Fibroblast of the conjunctiva (primary cell): ENCODE results near the gene WDR47.
A peak's percentile ranks its signal among the peaks of the same experiment; 100 is the strongest.
"Not testable (repeated sequence)": the region's sequence is repeated elsewhere in the genome, so short reads cannot be mapped to it uniquely, and the experiment has no call there.

Source experiments
- DNase-seq: peaks from one replicate; pipeline ENCODE4 v3.0.0-alpha.2; 2010; ENCODE audit warnings: low read depth

The WDR47 gene

DNA sequence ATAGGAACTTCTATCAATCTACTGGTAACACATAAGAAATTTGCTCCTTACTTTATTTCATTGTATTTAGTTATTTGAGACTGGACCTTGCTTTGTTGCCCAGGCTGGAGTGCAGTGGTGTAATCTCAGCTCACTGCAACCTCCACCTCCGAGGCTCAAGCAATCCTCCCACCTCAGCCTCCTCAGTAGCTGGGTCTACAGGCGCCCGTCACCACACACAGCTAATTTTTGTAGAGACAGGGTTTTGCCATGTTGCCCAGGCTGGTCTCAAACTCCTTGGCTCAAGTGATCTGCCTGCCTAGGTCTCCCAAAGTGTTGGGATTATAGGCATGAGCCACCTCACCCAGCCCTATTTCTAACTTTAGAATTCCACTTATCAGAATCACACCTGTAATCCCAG is 10.2 kb upstream of the WDR47 start:
- not testable (repeated sequence) for DNase-seq

DNA sequence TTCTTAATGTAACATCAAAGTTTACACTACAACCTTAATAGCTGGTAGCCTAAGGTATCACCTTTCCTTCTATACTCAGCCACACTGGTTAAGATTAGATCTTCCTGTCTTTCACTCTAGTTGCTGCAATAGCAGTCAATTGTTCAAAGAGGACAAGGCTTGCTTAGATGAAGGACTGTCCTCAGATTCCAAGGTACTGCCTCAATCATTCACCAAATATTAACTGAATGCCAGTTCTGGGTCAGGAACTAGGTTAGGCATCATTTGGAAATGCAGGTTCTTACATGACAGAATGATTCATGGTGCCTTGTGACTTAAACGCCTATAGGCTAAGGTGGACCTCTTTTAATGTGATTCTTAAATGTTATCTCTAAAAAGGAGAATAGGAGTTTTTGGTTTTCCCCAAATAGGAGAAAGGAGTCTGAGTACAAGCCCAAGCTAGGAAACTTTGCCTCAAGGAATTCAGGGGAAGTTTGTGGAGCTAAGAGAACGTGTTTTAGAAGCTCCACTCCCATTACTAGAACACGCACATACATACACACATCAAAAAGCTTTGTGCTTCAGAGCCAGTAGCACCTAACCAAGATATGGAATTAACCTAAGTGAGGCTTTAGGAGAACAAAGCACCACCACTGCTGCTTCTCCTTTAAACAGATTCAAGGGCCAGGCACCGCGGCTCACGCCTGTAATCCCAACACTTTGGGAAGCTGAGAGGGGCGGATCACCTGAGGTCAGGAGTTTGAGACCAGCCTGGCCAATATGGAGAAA is 8.5 kb upstream of the WDR47 start:
- DNase-seq: no peak

DNA sequence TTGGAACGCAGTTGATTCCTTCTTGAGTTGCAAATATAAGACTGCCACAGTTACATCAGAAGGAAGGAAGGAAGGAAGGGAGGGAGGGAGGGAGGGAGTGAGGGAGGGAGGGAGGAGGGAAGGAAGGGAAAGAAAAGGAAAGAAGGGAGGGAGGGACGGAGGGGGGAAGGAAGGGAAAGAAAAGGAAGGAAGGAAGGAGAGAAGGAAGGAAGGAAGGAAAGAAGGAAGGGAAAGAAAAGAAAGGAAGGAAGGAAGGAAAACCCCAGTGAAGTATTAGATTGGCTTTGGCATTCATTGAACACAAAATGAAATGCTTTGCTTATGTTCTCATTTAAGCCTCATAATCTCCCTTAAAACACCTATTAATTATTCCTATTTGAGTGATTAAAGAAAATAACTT is 6.4 kb upstream of the WDR47 start:
- DNase-seq: no peak

DNA sequence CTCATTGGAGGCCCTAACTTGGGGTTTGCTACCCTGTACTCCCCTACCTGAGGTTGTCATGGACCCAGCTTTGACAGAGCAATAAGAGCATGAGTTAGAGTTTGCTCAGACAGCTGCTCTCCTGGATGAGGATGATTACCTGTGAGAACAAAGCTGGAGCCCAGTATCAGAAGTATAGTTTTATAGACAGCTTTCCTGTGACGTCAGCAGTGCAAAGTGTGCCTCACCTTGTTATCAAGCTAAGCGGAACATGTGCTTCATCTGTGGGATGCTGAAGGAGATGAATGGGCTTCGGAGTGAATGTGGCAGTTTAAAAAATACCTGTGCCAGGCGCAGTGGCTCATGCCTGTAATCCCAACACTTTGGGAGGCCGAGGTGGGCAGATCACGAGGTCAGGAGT is 5.4 kb upstream of the WDR47 start:
- no peak for DNase-seq

DNA sequence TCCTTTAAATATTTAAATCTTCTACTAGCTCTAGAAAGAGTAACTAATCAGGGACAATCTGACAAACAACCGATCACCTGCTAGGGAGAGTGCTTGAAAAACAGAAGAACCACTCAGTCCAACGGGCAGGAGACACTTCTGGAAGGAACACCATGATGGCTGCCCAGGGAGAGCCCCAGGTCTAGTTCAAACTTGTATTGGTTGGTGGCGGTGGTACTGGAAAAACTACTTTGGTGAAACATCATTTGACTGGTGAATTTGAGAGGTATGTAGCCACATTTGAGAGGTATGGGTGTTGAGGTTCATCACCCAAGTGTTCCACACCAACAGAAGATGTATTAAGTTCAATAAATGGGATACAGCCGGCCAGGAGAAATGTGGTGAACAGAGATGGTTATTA is 4.8 kb upstream of the WDR47 start:
- DNase-seq: no peak

DNA sequence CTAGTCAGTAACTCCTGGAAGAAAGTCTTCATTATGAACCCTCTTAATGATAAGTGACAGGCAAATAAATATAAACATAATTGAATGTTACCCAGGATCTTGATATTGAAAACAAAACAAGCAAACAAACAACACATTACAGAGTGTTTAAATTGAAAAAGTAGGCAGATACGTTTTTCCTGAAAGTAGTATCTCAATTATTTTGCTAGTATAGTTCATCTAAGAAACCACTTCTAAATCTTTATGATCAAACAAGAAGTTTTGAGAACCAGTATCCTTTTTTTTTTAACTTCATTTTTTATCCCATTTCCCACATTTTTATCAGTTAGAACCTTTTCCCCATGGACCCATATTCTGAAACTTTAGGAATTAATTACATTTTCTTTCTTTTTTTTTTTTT is 3.7 kb upstream of the WDR47 start:
- no peak for DNase-seq

DNA sequence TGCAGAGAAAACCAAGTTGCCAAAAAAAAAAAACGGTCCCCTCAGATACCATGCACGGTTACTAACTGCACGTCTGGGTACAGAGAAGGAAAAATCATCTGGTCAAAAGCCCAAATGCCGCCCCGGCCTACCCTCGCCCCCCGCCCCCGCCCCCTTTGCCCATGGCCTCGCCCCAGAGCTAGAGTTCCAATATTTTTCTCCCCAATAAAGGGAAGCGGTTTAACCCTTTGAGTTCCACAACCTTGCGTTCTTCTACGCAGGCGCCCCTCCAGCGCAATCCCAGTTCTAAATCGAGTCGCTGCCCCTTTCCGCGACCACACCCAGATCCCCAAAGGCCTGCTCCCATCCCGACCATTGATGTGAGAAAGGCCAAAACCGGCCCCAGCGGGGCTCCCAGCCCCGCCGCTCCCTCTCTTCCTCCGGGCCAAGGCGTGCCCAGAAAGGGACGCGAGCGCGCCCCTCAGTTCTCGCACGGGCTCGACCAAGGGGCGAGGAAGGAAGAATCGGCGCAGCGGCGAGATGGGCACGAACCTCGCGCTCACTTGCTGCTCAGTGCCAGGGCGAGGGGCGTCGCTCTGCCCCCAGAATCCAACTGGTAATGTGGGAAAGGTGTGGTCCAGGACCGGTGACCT is 797 bp downstream of the WDR47 start:
- DNase-seq: no peak

DNA sequence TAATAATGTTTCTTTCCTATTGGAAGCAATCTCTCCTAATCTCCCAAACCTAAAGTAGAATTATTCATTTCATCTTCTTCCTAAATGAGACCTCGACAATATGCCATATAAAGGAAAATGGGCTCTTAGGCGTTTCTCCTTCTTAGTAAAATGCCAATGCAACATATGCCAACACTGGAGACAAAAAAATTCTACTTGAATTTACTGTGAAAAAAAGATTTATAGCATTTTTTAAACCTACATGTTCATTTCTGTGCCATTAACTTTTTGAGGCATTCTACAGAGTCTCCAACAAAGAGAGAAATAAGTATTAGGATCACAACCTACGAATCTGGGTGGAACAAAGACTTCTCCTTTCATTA is 1.3 kb downstream of the WDR47 start:
- DNase-seq: no peak

DNA sequence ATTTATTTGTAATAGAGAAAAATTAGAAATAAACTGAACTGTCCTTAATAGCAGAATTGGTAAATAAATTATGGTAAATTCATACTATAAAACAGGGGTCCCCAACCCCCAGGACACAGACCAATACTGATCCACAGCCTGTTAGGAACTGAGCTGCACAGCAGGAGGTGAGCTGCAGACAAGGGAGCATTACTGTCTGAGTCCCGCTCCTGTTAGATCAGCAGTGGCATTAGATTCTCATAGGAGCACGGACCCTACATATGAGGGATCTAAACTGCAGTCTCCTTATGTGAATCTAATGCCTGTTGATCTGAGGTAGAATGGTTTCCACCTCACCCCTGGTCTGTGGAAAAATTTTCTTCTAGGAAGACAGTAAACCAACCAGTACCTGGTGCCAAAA is 7.5 kb downstream of the WDR47 start:
- DNase-seq: no peak

DNA sequence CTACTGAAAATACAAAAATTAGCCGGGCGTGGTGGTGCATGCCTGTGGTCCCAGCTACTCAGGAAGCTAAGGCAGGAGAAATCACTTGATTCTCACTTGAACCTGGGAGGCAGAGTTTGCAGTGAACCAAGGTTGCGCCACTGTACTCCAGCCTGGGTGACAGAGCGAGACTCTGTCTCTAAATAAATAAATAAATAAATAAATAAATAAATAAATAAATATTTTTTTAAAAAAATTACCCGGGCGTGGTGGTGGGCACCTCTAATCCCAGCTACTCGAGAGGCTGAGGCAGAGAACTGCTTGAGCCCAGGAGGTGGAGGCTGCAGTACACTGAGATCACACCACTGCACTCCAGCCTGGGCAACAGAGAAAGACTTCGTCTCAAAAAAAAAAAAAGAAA is 12.4 kb downstream of the WDR47 start:
- DNase-seq: not testable (repeated sequence)

DNA sequence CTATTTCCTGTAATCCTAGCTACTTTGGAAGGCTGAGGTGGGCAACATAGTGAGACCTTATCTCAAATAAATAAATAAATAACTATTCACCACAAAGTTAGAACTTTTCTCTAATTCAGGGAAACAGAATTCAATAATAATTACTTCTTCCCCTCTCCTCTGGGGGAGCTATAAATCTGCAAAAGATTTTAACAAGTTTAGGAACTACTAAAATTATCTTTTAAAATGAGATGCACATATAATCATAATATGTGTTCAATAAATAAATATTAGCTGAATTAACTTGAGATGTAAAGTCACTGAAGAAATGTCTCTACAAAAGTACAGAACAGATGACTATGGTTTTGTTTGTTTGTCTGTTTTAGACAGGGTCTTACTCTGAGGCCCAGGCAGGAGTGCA is 14.1 kb downstream of the WDR47 start:
- DNase-seq: no peak

DNA sequence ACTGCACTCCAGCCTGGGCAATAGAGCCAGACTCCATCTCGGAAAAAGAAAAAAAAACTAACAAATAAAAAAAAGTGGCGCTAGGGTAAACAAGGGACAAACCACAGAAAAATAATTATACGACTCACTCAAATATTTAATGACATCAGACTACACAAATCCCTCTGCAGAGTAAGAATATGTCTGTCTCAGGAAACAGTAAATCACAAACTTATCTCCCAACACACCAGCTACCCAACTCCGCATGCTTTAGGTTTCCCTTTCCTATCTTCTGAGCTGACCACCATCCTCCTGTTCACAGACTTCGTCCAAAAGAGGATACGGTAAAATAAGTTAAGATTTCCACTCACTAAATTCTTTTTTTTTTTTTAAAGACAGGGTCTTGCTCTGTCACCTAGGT is 16.2 kb downstream of the WDR47 start:
- no peak for DNase-seq

DNA sequence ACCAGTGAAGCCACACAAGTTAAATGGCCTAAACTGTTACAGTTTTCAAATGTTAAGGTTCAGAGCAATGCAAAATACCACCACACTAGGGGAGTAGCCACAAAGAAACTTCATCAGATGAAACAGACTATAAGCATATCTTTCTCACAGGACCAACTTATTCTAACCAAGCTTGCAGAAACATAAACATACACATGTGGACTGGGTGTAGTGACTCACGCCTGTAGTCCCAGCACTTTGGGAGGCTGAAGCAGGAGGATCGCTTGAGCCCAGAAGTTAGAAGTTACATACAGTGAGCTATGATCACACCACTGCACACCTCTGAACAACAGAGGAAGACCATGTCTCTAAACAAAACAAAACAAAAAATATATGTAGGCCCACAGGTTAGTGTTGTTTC is 17.3 kb downstream of the WDR47 start:
- DNase-seq: no peak

DNA sequence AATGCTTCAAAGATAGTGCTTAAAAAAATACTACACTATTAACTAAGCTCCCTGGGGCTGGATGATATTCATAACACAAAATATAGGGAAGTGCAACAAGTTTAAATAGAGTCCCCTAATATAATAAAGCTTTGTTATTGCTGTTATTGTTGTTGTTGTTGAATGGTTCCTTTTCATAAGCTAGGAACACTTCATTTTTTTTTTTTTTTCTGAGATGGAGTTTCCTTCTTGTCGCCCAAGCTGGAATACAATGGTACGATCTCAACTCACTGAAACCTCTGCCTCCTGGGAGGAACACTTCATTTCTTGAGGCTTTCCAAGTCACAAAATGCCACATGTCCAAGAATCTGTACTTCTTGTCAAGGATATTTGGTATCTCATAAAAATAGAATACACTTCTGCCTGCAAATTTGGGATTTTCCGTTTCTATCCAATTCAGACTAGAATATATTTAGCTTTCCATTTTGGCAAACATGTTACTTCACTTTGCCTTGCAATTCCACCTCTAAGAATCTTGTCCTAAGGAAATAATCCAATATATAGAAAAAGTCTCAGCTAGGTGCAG is 21.1 kb downstream of the WDR47 start:
- no peak for DNase-seq

DNA sequence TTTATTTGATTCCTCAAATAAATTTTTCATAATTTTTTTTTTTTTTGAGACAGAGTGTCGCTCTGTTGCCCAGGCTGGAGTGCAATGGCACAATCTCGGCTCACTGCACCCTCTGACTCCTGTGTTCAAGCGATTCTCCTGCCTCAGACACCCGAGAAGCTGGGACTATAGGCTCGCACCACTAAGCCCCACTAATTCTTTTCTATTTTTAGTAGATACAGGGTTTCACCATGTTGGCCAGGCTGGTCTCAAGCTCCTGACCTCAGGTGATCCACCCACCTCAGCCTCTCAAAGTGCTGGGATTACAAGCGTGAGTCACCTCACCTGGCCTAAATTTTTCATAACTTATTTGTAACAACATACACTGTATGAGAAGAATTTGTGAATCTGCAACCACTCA is 24.2 kb downstream of the WDR47 start:
- DNase-seq: not testable (repeated sequence)

DNA sequence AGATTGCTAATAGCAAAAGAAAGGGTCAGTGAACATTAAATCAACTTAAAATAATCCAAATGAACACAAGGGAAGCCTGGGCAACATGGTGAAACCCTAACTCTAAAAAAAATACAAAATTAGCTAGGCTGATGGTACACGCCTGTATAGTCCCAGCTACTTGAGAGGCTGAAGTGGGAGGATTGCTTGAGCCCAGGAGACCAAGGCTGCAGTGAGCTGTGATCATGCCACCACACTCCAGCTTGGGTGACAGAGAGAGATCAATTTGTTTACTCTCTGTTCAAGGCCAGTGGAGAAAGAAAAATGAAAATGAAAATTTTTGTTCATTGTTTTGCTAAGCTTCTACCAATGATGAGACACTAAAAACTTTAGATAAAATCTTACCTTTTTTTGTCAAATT is 24.8 kb downstream of the WDR47 start:
- no peak for DNase-seq

DNA sequence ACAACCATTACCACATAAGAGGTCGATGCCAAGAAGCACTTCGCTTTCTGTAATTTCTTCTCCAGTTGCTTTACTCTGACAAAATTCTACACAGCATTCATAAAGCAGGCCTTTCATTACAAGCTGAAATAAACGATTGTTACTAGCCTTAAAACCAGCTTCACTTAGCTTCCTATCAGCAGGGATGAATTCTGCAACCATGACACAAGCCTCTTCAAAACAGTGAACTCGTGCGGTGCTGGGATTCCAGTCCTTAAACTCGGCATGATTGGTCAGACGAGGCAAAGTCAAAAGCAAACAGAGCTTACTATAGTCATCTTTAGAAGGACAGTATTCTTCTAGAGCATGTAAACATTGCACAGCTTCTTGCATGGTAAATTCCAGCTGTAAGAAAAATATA is 30.6 kb downstream of the WDR47 start:
- no peak for DNase-seq

DNA sequence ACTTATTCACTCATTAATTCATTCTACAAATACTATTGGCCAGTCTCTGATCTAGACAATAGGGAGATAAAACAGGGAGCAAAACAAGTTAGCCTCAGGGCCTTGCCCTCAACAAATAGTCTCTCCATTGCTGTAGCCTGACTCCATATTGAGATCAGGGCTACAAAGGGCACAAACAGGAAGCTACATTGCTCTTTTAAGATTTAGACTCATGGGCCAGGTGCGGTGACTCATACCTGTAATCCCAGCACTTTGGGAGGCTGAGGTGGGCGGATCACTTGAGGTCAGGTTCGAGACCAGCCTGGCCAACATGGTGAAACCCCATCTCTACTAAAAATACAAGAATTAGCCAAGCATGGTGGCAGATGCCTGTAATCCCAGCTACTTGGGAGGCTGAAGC is 45.3 kb downstream of the WDR47 start:
- DNase-seq: not testable (repeated sequence)

DNA sequence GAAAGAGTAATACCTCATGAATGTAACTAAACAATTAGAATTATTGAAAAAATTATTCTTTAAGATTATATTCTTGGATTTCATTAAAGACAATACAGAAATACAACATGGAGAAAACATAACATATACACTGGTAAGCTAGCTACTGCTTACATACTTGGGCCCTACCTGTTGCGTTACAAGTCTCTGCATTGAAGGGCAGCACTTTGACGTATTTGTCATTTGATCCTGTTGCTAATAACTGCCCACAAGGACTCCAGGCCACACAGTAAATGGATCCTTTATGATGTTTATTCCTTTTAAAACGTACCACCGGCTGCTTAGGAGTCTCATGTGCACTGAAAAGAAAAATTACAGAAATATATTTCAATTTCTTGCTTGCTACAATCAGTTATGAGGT is 58.8 kb downstream of the WDR47 start:
- no peak for DNase-seq

DNA sequence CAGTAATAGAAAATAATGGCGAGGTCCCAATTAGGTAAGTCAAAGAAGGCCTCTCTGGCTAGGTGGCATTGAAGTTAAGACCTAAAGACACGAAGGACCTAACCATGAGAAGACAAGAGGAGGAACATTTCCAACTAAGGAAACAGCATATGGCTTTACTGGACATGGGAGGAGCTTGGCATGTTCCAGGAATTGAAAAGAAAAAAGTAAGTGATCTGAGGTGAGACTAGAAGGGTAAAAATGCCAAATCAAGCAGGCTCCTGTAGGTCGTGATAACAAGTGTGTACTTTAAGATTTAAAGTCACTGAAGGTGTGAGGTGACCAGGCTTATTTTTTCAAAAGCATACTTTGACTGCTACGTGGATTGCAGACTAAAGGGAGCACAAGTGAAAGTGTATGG is 65.2 kb downstream of the WDR47 start:
- DNase-seq: no peak

DNA sequence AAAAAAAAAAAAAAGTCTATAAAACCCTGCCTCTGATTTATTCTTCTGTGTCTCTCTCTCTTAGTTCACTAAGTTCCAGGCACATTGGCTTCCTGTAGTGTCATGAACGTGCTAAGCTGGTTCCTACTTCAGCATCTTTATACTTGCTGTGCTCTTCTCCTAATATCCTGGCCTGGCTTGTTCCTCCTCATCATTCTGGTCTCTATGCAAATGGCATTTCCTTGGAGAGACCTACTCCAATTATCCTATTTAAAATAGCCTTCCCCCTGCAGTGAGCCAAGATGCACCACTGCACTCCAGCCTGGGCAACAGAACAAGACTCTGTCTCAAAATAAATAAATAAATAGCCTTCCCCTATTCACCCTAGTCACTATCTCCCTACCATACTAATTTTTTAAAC is 69.0 kb downstream of the WDR47 start:
- no peak for DNase-seq

DNA sequence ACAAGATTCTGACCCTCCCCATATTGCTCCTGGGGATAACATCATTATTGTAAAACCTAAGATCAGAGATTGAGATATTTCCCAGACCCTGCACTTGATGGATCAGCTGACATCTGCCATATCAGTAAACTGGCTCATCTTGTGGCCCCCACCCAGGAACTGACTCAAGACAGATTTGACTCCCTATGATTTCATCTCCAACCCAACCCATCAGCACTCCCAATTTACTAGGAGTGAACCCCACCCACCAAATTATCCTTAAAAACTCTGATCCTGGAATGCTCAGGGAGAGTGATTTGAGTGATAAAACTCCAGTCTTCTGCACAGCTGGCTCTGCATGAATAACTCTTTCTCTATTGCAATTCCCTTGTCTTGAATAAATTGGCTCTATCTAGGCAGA is 72.6 kb downstream of the WDR47 start:
- DNase-seq: no peak

DNA sequence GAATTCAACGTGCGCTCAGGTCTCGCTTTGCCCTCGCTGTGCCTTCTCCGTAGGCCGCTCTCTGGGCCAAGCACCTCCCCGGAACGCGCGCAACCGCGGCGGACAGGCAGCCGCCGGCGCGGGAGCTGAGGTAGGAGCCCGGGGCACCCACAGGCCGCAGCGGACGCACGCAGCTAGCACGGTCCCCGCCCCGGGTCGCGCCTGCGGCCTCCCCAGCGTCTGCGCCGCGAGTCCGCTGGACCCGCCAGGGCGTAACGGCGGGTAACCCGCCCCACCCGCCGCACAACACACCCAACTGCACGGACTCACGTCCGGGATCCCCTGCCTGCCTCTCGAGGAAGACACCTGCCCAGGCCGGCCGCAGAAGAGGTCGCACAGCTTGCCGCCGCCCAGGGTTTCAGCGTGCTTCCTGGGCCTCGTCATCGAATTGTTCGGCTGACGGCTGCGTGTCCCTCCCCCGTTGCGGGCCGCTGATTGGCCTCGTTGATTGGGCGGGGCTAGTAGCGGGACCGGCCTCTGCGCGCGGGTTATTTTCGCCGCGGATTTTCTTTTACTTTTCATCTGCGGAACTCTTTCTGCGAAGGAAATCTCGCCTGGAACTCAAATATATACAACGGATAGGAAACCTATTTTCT is 78.7 kb downstream of the WDR47 start, which contains the start of gene CLCC1:
Gene CLCC1, minus strand, starts transcription at position 433 of the 635 bp plus-strand sequence. CDS start 13,047 bp downstream, outside the sequence.
- DNase-seq: peak; percentile 66
